GM12872 (cell line): Measurements from ENCODE around the gene MCRS1.

Experiments used
- TF ChIP-seq, protein P1 (sequence below): IDR thresholded peaks from 3 replicates; pipeline ENCODE4 v1.5.1; 2011; ENCODE audit warnings: low read depth, mild to moderate bottlenecking, low read length, moderate library complexity; ENCODE audit not compliant: insufficient read depth

Gene MCRS1

DNA sequence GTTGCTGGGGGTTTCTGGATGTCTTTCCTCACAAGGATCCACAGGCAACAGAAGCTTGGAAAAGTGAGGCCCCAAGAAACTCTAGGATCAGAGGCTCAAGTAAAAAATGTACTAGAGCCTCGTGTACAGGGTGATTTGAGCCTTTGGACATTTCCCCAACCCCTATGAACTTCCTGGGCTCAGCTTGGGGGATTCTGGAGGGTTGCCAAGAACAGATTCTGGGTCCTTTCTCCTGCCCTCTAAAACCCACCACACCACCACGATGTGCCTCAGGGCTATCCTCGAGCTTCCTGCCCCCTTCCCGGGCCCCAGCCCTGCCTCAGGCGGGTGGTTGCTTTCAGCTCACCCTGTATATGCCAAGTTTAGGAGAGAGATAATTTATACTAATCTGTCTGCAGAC is 36.9 kb upstream of the MCRS1 start:
- TF ChIP-seq, protein P1, sequence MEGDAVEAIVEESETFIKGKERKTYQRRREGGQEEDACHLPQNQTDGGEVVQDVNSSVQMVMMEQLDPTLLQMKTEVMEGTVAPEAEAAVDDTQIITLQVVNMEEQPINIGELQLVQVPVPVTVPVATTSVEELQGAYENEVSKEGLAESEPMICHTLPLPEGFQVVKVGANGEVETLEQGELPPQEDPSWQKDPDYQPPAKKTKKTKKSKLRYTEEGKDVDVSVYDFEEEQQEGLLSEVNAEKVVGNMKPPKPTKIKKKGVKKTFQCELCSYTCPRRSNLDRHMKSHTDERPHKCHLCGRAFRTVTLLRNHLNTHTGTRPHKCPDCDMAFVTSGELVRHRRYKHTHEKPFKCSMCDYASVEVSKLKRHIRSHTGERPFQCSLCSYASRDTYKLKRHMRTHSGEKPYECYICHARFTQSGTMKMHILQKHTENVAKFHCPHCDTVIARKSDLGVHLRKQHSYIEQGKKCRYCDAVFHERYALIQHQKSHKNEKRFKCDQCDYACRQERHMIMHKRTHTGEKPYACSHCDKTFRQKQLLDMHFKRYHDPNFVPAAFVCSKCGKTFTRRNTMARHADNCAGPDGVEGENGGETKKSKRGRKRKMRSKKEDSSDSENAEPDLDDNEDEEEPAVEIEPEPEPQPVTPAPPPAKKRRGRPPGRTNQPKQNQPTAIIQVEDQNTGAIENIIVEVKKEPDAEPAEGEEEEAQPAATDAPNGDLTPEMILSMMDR = no peak

DNA sequence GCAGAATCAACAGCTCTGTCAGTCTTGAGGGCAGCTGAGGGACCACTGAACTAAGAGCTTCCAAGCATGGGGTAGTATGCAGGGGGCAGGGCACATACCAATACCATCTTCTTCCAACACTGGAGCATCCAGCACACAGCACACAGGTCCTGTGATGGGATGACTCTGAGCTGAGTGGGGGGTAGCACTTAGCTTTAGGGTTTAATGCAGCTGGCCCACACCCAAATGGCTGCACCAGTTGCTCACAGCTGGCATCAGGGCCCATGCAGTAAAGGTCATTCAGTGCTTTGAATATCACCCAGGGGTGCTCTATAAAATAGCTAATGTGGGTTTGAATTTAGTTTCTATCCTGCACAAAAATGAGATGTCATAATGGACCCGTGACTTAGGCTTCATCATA is 35.8 kb upstream of the MCRS1 start:
- TF ChIP-seq, protein P1 = no peak

DNA sequence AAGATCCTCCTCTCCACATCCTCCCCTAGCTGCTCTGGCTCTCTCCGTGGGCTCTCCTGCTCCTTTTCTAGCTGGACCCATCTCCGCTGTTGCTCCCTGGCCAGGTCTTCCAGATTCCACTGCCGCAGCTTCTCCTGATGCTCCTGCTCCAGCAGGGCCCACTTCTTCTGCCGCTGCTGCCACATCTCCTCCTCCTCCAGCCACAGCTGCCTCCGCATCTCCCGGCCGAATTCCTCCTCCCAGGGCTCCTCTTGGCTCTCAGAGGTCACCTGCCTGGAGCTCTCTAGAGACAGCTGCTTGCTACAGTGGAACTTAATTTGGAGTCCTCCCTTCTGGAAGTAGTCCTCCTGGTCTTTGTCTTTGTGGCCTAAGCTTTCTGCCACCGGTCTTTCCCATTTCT is 32.0 kb upstream of the MCRS1 start:
- TF ChIP-seq, protein P1 = no peak

DNA sequence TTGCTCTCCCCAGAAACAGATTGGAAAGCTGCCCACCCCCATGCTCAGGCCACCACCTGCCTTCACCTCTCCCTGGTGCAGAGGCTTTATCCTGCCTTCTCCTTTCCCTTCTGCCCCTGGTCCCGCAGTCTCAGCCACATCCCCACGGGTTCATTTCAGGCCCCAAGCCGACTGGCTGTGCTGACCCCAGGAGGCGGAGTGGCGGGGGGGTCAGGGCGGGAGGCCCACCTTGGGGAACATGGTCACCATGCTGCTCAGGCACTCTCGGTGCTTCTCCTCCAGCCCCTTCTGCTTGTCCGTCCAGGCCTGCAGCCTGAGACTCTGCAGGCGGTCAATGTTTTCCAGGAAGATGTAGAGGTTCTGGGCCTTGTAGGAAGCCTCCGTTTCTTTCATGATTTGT is 30.6 kb upstream of the MCRS1 start:
- TF ChIP-seq, protein P1 = no peak

DNA sequence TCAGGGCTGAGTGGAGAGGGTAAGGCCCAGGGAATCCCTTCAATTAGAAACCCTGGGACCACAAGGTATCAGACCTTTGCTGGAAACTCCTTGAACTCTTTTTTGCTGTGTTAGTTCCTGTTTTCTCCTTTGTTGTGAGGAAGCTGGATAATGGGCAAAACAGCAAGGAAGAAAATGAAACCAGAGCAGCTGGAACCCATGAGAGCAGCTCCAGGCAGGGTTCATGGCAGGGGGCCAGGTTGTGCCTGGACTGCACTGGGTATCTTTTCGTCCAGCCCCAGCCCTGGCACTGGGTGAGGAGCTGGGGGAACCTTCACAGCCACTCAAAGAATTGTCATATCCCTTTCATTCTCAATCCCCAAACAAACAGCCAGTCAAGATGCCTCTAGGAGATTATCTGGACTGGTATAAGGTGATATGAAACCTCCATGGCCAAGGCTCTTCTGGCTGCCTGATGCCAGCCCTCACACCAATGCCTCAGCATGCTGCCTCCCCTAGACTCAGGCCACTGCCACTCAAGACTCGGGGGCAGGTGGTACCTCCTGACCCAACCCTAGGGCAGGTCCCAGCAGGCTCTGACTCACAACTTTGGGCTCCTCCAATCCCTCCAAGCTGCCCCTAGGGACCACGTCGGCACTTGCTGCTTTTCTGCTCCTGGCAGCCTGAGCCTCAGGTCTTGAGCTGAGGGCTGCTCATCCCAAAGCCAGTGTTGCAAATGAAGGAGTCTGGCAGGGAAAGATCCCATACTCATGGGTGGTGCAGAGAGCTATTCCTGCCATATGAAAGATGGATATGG is 21.0 kb upstream of the MCRS1 start:
- TF ChIP-seq, protein P1 = no peak

DNA sequence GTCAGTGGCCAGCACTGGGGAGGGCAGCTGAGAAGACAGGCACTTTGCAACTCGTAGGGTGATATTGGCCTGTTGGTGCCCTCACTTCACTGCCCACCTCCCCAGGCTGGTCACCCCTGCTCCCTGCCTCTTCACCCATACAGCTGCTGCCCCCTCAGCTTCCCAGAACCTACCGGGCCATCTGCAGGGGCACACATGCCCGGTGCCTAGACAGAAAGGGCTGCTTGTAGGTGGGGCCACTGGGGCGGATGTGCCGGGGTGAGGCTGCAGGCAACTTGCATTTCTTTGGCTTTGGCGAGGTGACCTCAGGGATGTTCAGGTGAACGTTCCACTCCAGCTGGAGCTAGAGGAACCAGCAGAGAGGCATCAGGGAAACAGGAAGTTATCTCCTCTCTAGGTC is 20.3 kb upstream of the MCRS1 start:
- TF ChIP-seq, protein P1 = no peak

DNA sequence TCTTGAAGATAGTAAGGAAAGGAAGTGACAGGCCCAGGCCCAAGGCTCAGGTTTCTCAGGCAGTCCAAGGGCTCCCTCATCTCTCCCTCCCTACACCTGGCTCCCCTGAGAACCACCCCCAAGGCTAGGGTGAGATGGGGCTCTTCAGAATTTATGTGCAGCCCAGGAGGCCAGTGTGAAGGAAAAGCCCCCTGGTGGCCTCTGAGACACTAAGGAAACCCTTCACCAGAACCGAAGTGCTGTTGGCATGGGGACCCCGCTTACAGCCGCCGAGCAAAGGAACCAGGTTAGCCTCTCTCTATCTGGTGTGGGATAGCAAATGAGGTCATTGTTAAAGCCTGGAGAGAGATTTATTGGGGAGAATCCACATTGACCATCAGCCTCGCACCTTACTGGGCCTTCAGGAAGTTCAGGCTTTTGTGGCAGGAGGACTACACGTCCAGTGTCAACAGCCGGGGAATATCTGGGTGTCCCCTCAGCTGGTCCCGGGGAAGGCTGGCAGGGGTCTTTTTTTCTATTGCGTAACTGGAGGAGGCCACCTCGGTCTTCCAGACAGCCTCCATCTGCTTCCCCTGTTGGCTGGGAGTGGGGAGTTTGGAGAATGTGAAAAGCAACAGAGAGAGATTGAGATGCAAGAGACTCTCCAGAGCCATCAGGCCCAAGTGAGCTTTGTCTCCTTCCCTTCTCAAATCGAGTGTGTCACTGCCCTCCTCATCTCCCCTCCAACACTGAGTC is 19.4 kb upstream of the MCRS1 start:
- TF ChIP-seq, protein P1 = no peak
